ENCODE data around the gene ADAMTS8. TPM values are rescaled to one million over a fixed set of nuclear protein-coding genes. Genes with fewer than 3 reads are reported as not detected.

ADAMTS8 gene
- total RNA-seq, 1 donor from 2014 or later = 0.48 TPM

GRCh38 chr11:130427581-130428315 lies 661 bp downstream of the ADAMTS8 start:
- intact Hi-C loops (cut with DNase I) = no loop called here
- no peak for DNase-seq

GRCh38 chr11:130426837-130427341 lies 1.5 kb downstream of the ADAMTS8 start:
- intact Hi-C loops (cut with DNase I) = no loop called here
- ATAC-seq (ENCODE audit: poor library complexity) = peak; percentile 6
- no peak for DNase-seq

More at GRCh38 chr11:130427581-130428315, 661 bp downstream of the ADAMTS8 start:
- ATAC-seq (ENCODE audit: poor library complexity) = peak; percentile 23

- DNase-seq (no peak), ATAC-seq (ENCODE audit: poor library complexity) (peak; percentile 14)
- intact Hi-C loops (cut with DNase I) = no loop called here
Measured at GRCh38 chr11:130426223-130426836, 2.1 kb downstream of the ADAMTS8 start.

GRCh38 chr11:130425156-130425555 lies 3.3 kb downstream of the ADAMTS8 start:
- ATAC-seq (ENCODE audit: poor library complexity) (no peak), DNase-seq (no peak)
- intact Hi-C loops (cut with DNase I) = no loop called here

GRCh38 chr11:130424613-130425140 lies 3.7 kb downstream of the ADAMTS8 start:
- intact Hi-C loops (cut with DNase I) = loop anchor here (5.0 kb wide), 1 partner anchor 212 kb away; no protein-coding TSS in a partner anchor
- DNase-seq = no peak
- ATAC-seq (ENCODE audit: poor library complexity) = no peak

GRCh38 chr11:130423541-130424142 lies 4.8 kb downstream of the ADAMTS8 start:
- ATAC-seq (ENCODE audit: poor library complexity) (no peak), DNase-seq (no peak)
- intact Hi-C loops (cut with DNase I) = loop anchor here (5.0 kb wide), 1 partner anchor 211 kb away; no protein-coding TSS in a partner anchor

GRCh38 chr11:130422251-130422995 lies 6.0 kb downstream of the ADAMTS8 start:
- no peak for ATAC-seq (ENCODE audit: poor library complexity)
- no peak for DNase-seq
- intact Hi-C loops (cut with DNase I) = loop anchor here (5.0 kb wide), 1 partner anchor 210 kb away; no protein-coding TSS in a partner anchor

GRCh38 chr11:130421697-130422096 lies 6.7 kb downstream of the ADAMTS8 start:
- no peak for ATAC-seq (ENCODE audit: poor library complexity)
- no peak for DNase-seq
- intact Hi-C loops (cut with DNase I) = loop anchor here (5.0 kb wide), 1 partner anchor 209 kb away; no protein-coding TSS in a partner anchor

GRCh38 chr11:130421199-130421585 lies 7.2 kb downstream of the ADAMTS8 start:
- intact Hi-C loops (cut with DNase I) = loop anchor here (5.0 kb wide), 1 partner anchor 209 kb away; no protein-coding TSS in a partner anchor
- ATAC-seq (ENCODE audit: poor library complexity) (no peak), DNase-seq (no peak)

GRCh38 chr11:130420478-130421198 lies 7.8 kb downstream of the ADAMTS8 start:
- DNase-seq (no peak), ATAC-seq (ENCODE audit: poor library complexity) (peak; percentile 26)
- intact Hi-C loops (cut with DNase I) = loop anchor here (5.0 kb wide), 1 partner anchor 208 kb away; no protein-coding TSS in a partner anchor

GRCh38 chr11:130418756-130419155 lies 9.7 kb downstream of the ADAMTS8 start:
- DNase-seq = no peak
- intact Hi-C loops (cut with DNase I) = no loop called here
- no peak for ATAC-seq (ENCODE audit: poor library complexity)

GRCh38 chr11:130418210-130418609 lies 10.2 kb downstream of the ADAMTS8 start:
- DNase-seq = no peak
- ATAC-seq (ENCODE audit: poor library complexity) = no peak
- intact Hi-C loops (cut with DNase I) = no loop called here

- ATAC-seq (ENCODE audit: poor library complexity) = no peak
- intact Hi-C loops (cut with DNase I) = no loop called here
- no peak for DNase-seq
Measured at GRCh38 chr11:130416906-130417305, 11.5 kb downstream of the ADAMTS8 start.

GRCh38 chr11:130416530-130416882 lies 11.9 kb downstream of the ADAMTS8 start:
- ATAC-seq (ENCODE audit: poor library complexity) (no peak), DNase-seq (no peak)
- intact Hi-C loops (cut with DNase I) = no loop called here

- intact Hi-C loops (cut with DNase I) = no loop called here
- peak; percentile 39 for DNase-seq
- ATAC-seq (ENCODE audit: poor library complexity) = no peak
Measured at GRCh38 chr11:130415731-130416529, 12.5 kb downstream of the ADAMTS8 start.

- DNase-seq (no peak), ATAC-seq (ENCODE audit: poor library complexity) (no peak)
- intact Hi-C loops (cut with DNase I) = no loop called here
Measured at GRCh38 chr11:130414107-130415080, 14.0 kb downstream of the ADAMTS8 start.

All from Right ventricle myocardium superior (tissue), 1 donor.